ENCODE data around the gene MED13.
A peak's percentile ranks its signal among the peaks of the same experiment; 100 is the strongest.

Gene MED13

DNA sequence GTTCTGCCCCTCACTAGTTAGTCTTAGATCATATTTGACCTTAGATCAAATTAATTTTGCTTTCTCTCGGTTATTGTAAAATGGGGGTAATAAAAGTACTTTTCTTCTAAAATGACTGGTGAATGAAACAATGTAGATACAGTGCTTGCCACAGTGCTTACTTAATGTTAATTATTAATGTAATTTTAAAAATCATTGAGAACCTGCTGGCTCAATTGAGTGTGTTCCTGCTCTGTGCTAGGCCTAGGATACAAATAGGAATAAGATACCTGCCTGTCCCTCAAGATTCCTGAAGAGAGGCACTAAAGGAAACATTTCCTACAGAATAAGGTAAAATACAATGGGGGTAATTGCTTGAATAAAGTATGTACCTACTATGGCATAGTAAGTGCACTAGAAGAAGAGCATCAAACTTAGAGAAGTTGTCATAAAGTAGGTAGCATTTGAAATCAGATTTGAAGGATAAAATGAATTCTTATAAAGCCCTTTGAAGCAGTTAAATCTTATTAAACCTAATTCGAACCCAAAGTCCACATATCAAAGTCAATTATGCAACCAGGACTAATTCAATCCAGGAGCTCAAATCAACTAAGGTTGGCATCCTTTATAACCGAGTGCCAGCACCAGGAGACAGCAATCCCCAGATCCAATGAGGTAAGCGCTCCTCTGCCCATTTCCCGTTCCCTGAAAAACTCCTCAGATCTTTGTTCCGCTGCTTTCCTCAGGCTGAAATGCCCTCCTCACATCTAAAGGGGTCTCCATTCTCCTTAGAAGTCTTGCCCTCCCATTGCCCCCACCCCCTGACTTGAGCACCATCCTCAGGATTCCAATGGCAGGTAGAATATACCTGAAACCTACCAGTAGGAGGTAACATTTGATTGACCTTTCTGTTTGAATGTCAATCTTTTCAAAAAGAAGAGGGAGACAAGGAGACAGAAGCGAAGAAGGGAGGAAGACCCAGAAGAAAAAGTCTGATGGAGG, 2.4 kb upstream of the MED13 start:
- no peak overlapping the region for H3K4me3 ChIP-seq (ENCODE audit: low read length)
- TF ChIP-seq, protein P1, sequence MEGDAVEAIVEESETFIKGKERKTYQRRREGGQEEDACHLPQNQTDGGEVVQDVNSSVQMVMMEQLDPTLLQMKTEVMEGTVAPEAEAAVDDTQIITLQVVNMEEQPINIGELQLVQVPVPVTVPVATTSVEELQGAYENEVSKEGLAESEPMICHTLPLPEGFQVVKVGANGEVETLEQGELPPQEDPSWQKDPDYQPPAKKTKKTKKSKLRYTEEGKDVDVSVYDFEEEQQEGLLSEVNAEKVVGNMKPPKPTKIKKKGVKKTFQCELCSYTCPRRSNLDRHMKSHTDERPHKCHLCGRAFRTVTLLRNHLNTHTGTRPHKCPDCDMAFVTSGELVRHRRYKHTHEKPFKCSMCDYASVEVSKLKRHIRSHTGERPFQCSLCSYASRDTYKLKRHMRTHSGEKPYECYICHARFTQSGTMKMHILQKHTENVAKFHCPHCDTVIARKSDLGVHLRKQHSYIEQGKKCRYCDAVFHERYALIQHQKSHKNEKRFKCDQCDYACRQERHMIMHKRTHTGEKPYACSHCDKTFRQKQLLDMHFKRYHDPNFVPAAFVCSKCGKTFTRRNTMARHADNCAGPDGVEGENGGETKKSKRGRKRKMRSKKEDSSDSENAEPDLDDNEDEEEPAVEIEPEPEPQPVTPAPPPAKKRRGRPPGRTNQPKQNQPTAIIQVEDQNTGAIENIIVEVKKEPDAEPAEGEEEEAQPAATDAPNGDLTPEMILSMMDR (conservative IDR thresholded peaks at IDR 0.05; ENCODE audit: low read length): no peak
- no peak for DNase-seq (ENCODE audit: low read depth)

DNA sequence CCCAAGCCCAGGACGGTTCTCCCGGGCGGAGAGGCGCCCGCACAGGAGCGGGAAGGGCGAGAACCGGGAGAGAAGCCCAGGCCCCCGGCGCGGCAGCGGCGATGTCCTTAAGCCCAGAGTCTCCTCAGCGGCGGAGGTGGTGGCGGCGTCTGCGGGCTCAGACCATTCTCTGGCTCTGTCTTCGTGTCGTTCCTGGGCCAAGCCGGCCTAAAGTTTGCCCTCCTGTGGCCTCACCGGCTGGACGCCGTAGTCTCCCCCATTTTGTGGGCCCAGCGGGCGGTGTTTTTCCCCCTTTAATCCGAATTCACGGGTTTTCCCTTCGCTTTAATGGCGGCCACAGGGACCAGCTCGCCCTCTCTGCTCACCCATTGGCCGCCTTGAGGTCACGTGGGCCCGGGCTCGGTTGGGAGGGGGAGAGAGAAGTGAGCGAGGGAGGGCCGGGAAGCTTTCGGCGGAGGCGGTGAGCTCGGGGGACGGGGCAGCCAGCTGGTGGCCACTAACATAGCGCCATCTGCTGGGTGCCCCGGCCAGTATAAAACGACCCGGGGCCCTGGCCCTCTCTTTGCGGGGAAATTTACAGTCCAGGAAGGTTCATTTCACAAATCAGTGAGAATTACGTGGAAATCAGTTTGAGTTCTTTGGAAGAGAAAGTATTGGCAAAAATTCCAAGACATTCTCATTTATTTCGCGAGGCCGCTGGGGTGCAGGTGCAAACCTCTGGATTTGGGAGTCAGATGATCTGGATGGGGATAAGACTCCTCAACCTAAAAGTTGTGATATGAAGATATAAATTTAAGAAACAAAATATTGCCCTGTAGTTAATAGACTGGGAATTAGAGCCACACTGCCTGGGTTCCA, 762 bp upstream of the MED13 start:
- peak overlapping the region; percentile 93 for H3K4me3 ChIP-seq (ENCODE audit: low read length)
- DNase-seq (ENCODE audit: low read depth): peak; percentile 97
- TF ChIP-seq, protein P1 (conservative IDR thresholded peaks at IDR 0.05; ENCODE audit: low read length): peak; percentile 73

DNA sequence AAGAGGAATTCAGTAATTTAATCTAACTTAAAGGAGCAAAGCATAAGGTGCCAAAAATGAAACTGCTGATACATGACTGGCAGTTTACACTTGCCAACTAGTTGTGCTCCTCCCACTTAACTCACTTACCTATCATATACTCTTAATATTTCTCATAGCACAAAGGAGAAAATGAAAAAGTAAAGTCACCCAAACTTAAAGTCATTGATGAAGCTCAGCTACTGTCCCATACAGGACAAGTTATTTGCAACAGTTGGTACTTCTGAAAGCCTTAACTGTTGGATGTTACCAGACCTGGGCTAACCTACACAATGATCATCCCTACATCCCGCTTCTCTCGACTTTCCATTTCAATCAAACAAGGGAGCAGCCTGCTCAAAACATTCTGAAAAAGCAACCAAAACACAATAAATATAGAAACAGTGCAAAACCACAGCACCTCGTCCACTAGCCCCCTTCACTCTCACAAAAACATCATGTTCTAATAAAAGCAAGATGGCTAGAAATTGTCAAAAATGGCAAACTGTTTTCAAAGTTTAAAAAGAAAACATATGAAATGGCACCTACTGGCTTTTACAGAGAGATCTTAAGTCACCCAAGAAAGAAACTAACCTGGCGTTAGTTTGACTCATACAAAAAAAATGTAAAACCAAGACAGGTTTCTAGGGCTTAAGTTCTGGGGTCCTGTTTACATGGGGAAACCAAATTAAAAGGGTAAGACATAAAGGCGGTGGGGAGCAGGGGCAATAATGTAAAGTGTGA, 868 bp downstream of the MED13 start:
- H3K4me3 ChIP-seq (ENCODE audit: low read length): peak overlapping the region; percentile 74
- TF ChIP-seq, protein P1 (conservative IDR thresholded peaks at IDR 0.05; ENCODE audit: low read length): no peak
- DNase-seq (ENCODE audit: low read depth): peak; percentile 17

DNA sequence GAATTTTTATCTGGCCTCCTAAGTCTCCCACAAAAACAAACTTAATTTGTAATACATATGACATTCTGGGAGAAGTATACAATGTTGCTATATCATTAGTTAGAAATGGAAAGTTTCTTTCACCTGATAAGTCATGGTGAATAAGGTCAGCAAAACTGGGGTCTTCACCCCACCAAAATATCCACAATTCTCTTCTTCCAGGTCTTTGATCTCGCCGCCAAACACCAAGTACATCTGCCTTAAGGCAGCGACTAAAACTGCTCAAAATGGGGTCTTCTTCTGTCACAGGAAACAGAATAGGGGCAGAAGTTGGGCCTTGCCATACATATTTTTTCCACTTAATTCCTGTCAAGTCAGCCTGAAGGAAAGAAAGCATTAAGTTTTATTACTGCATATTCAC, 2.1 kb downstream of the MED13 start:
- H3K4me3 ChIP-seq (ENCODE audit: low read length): peak overlapping the region; percentile 74
- TF ChIP-seq, protein P1 (conservative IDR thresholded peaks at IDR 0.05; ENCODE audit: low read length): no peak
- DNase-seq (ENCODE audit: low read depth): no peak

DNA sequence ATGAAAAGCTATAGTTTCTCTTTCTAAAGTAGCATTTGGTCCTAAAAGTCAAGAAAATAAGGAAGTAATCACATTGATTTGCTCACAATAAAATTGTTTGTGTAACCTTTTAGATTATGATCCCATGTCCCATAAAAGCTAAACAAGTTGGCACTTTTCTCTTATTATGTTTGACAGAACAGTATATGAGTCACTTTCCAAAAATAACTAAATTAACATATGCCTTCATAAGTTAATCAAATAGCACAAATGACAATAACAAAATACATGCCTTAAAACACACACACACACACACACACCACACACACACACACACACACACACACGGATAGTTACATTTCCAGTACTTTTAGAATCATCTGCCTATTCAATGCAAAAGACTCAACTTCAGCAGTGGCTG, 2.8 kb downstream of the MED13 start:
- peak; percentile 35 for DNase-seq (ENCODE audit: low read depth)
- TF ChIP-seq, protein P1 (conservative IDR thresholded peaks at IDR 0.05; ENCODE audit: low read length): no peak
- H3K4me3 ChIP-seq (ENCODE audit: low read length): peak overlapping the region; percentile 74

DNA sequence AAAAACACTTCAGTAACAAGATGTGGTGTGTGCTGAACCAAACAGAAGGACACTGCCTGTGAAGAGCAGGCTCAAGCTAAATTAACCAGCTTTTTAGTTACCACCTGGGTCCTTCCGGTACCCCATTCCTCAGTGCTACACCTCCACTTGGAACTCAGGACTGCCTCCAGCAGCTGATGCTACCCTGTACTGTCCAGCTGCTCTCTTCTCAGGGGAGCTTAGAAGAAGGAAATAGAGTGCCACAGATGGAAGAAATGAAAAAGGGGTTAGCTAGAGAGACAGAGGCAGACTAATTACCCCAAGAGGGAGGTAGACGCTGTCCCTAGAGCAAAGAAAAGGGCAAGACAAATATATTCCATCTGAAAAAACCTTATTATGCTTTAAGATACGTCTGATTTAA, 5.7 kb downstream of the MED13 start:
- DNase-seq (ENCODE audit: low read depth): no peak
- H3K4me3 ChIP-seq (ENCODE audit: low read length): no peak overlapping the region
- TF ChIP-seq, protein P1 (conservative IDR thresholded peaks at IDR 0.05; ENCODE audit: low read length): no peak

All from AG10803 (cell line).